ENCODE data around the gene GNPTAB.

DNA sequence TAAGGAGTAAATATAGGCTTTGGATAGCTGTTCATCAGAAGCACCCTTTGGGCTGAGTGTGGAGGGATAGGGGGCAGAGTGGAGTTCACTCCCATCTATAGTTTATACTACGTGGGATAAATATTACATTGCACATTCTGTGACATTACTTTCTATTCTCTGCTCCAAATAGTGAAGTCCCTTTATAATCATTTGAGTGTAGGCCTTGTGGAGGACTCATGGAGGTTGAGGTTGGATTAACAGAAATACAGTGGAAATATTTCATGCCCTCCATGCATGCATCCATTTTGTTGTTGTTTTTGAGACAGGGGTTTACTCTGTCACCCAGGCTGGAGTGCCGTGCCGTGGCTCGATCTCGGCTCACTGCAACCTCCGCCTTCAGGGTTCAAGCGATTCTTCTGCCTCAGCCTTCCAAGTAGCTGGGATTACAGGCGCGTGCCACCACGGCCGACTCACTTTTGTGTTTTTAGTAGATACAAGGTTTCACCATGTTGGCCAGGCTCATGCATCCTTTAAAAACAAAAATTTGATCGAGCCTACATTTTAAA is 131.9 kb downstream of the GNPTAB start:
- no peak for TF ChIP-seq EP300 (IDR thresholded peaks at IDR 0.05)
- TF ChIP-seq, protein P1, sequence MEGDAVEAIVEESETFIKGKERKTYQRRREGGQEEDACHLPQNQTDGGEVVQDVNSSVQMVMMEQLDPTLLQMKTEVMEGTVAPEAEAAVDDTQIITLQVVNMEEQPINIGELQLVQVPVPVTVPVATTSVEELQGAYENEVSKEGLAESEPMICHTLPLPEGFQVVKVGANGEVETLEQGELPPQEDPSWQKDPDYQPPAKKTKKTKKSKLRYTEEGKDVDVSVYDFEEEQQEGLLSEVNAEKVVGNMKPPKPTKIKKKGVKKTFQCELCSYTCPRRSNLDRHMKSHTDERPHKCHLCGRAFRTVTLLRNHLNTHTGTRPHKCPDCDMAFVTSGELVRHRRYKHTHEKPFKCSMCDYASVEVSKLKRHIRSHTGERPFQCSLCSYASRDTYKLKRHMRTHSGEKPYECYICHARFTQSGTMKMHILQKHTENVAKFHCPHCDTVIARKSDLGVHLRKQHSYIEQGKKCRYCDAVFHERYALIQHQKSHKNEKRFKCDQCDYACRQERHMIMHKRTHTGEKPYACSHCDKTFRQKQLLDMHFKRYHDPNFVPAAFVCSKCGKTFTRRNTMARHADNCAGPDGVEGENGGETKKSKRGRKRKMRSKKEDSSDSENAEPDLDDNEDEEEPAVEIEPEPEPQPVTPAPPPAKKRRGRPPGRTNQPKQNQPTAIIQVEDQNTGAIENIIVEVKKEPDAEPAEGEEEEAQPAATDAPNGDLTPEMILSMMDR (IDR thresholded peaks at IDR 0.05) = no peak

Data from sigmoid colon (tissue), 4 donors.